ENCODE results near the gene CHRNB2.

- TF ChIP-seq CTCF (IDR thresholded peaks at IDR 0.05), result no peak
- peak in 1 of 2 donors; percentile 63 for TF ChIP-seq POLR2A (IDR thresholded peaks at IDR 0.05)
Measured at GRCh38 chr1:154558720-154559465, 8.7 kb upstream of the CHRNB2 start.
